Caco-2 (cell line): ENCODE measurements around the gene ARHGEF2. TPM values are rescaled to one million over a fixed set of nuclear protein-coding genes. Genes with fewer than 3 reads are reported as not detected.

Source experiments
- BruUV-seq: library from RNA; stranded (reverse); fragments of 400-500 nt; replicated peaks from 2 replicates; lab custom pipeline; 2021; lab: Mats Ljungman, UMichigan
- CTCF ChIA-PET: fragments of 300-600 bp; sonication (Branson Sonifier 250); formaldehyde crosslinking; loops from one replicate; lab custom pipeline; 2022; ENCODE audit warnings: antibody characterized with exemption; lab: Charles Lee
- POLR2A ChIA-PET: fragments of 300-600 bp; sonication (Branson Sonifier 250); formaldehyde crosslinking; loops from one replicate; lab custom pipeline; 2022; ENCODE audit warnings: antibody characterized with exemption; lab: Charles Lee
- DNase-seq, 2 experiments: peaks; one replicate each; pipeline versions ENCODE4 v3.0.0 to v3.0.0-alpha.2; 2020 to 2022
- H3K27me3 ChIP-seq: replicated peaks from 2 replicates; pipeline ENCODE4 v1.6.0; 2011; ENCODE audit warnings: low read length; ENCODE audit not compliant: control insufficient read depth, insufficient read depth
- H3K36me3 ChIP-seq: 2 replicates; pipeline ENCODE4 v1.5.1; 2011; ENCODE audit warnings: low read length; ENCODE audit not compliant: control insufficient read depth, insufficient read depth
- H3K4me1 ChIP-seq: fragments of 250-450 bp; sonication (Bioruptor Pico); 2 replicates; pipeline ENCODE4 v1.5.1; 2020; ENCODE audit warnings: mild to moderate bottlenecking
- H3K4me3 ChIP-seq: 2 replicates; pipeline ENCODE4 v1.5.1; 2011; ENCODE audit warnings: low read depth, mild to moderate bottlenecking, control low read depth, low read length
- H3K9me3 ChIP-seq: fragments of 250-450 bp; sonication (Bioruptor Pico); 2 replicates; pipeline ENCODE4 v1.5.1; 2020; ENCODE audit warnings: mild to moderate bottlenecking, moderate library complexity
- H3K27ac Mint-ChIP-seq: one replicate; pipeline ENCODE4 v1.8.0; 2022; ENCODE audit warnings: mixed read lengths; ENCODE audit not compliant: unreplicated experiment
- H3K27me3 Mint-ChIP-seq: one replicate; pipeline ENCODE4 v1.8.0; 2022; ENCODE audit warnings: mixed read lengths; ENCODE audit not compliant: insufficient read depth, unreplicated experiment
- H3K36me3 Mint-ChIP-seq: one replicate; pipeline ENCODE4 v1.8.0; 2022; ENCODE audit warnings: mild to moderate bottlenecking, mixed read lengths; ENCODE audit not compliant: insufficient read depth, unreplicated experiment
- H3K4me1 Mint-ChIP-seq: one replicate; pipeline ENCODE4 v1.8.0; 2022; ENCODE audit warnings: low read depth, mixed read lengths; ENCODE audit not compliant: unreplicated experiment
- H3K4me3 Mint-ChIP-seq: one replicate; pipeline ENCODE4 v1.8.0; 2022; ENCODE audit warnings: mild to moderate bottlenecking, moderate library complexity, mixed read lengths; ENCODE audit not compliant: unreplicated experiment
- H3K9me3 Mint-ChIP-seq: one replicate; pipeline ENCODE4 v1.8.0; 2022; ENCODE audit warnings: mixed read lengths; ENCODE audit not compliant: unreplicated experiment
- CTCF ChIP-seq, 2 experiments: fragments of 200-600 bp in 1 of 2; IDR thresholded peaks; 1 replicate in 1 of 2; 2 replicates in 1 of 2; pipeline versions ENCODE4 v1.5.1 to v1.8.0; 2011 to 2022; ENCODE audit warnings: antibody characterized with exemption in 1 of 2, control low read depth in 1 of 2, inconsistent platforms in 1 of 2, low read depth in 1 of 2, low read length in 1 of 2, mild to moderate bottlenecking in 1 of 2, moderate library complexity in 1 of 2; ENCODE audit not compliant: insufficient read depth in 1 of 2, severe bottlenecking in 1 of 2, unreplicated experiment in 1 of 2
- intact Hi-C: fragments of 100-400 bp; cut with micrococcal nuclease; formaldehyde crosslinking; loops from one replicate; pipeline ENCODE4 v1.10.0; 2022; ENCODE audit not compliant: unreplicated experiment
- total RNA-seq: library from RNA; stranded (reverse); gene quantifications from 2 replicates; pipeline ENCODE4 v1.2.3, GENCODE V29; 2022

The ARHGEF2 gene
- total RNA-seq, 1 experiment from 2014 or later = 60.3 TPM

GRCh38 chr1:156004843-156005584, 26.7 kb upstream of the ARHGEF2 start:
- CTCF ChIA-PET = no interaction called here

GRCh38 chr1:156003923-156004188, 25.5 kb upstream of the ARHGEF2 start:
- Histone ChIP-seq H3K9me3 (no peaks in the 10 kb centered on the region), H3K36me3 (no peaks in the 10 kb centered on the region), H3K4me1 (peaks cover 7% of the 10 kb centered on the region), H3K27me3 (no peaks in the 10 kb centered on the region; the same call in 1 of the 2 replicates), H3K4me3 (no peak overlapping the region)
- H3K4me3 Mint-ChIP-seq = no peak overlapping the region
- H3K9me3 Mint-ChIP-seq = no peaks in the 10 kb centered on the region
- H3K4me1 Mint-ChIP-seq = peaks cover 10% of the 10 kb centered on the region
- no peak overlapping the region for H3K27ac Mint-ChIP-seq
- peaks cover 9% of the 10 kb centered on the region for H3K36me3 Mint-ChIP-seq
- POLR2A ChIA-PET = no interaction called here
- CTCF ChIA-PET = interaction anchor here (0.6 to 1.0 kb wide), 3 partner anchors 14 to 66 kb away, joined by 3 read pairs; no protein-coding TSS in a partner anchor
- no peak for TF ChIP-seq CTCF (IDR thresholded peaks at IDR 0.05; ENCODE audit: insufficient read depth in 1 of 2, low read depth in 1 of 2, low read length in 1 of 2, severe bottlenecking in 1 of 2, unreplicated experiment in 1 of 2)
- BruUV-seq = no TSS peak
- DNase-seq = no peak
- intact Hi-C loops = no loop called here
- H3K27me3 Mint-ChIP-seq = no peaks in the 10 kb centered on the region

More at GRCh38 chr1:156004843-156005584, 26.7 kb upstream of the ARHGEF2 start:
- Histone ChIP-seq H3K9me3 (no peaks in the 10 kb centered on the region), H3K4me3 (no peak overlapping the region), H3K27me3 (no peaks in the 10 kb centered on the region; the same call in 1 of the 2 replicates), H3K4me1 (peaks cover 7% of the 10 kb centered on the region), H3K36me3 (no peaks in the 10 kb centered on the region)
- POLR2A ChIA-PET = interaction anchor here (0.5 kb wide), 1 partner anchor 269 kb away, joined by 7 read pairs; no protein-coding TSS in a partner anchor
- no peak for DNase-seq
- Mint-ChIP-seq H3K4me3 (no peak overlapping the region), H3K27ac (no peak overlapping the region), H3K4me1 (peaks cover 10% of the 10 kb centered on the region), H3K27me3 (no peaks in the 10 kb centered on the region), H3K9me3 (no peaks in the 10 kb centered on the region), H3K36me3 (peaks cover 16% of the 10 kb centered on the region)
- no TSS peak for BruUV-seq
- intact Hi-C loops = loop anchor here (5.0 kb wide), 1 partner anchor 62 kb away; no protein-coding TSS in a partner anchor
- TF ChIP-seq CTCF (IDR thresholded peaks at IDR 0.05; ENCODE audit: insufficient read depth in 1 of 2, low read depth in 1 of 2, low read length in 1 of 2, severe bottlenecking in 1 of 2, unreplicated experiment in 1 of 2) = no peak

- Histone ChIP-seq H3K9me3 (no peaks in the 10 kb centered on the region), H3K4me1 (peaks cover 7% of the 10 kb centered on the region), H3K36me3 (no peaks in the 10 kb centered on the region), H3K4me3 (no peak overlapping the region), H3K27me3 (no peaks in the 10 kb centered on the region; the same call in 1 of the 2 replicates)
- Mint-ChIP-seq H3K9me3 (no peaks in the 10 kb centered on the region), H3K27me3 (no peaks in the 10 kb centered on the region), H3K4me3 (no peak overlapping the region), H3K4me1 (peaks cover 10% of the 10 kb centered on the region), H3K36me3 (peaks cover 7% of the 10 kb centered on the region), H3K27ac (no peak overlapping the region)
- no peak for DNase-seq
- TF ChIP-seq CTCF (IDR thresholded peaks at IDR 0.05; ENCODE audit: insufficient read depth in 1 of 2, low read depth in 1 of 2, low read length in 1 of 2, severe bottlenecking in 1 of 2, unreplicated experiment in 1 of 2) = no peak
- ChIA-PET POLR2A (no interaction called here), CTCF (no interaction called here)
- BruUV-seq = no TSS peak
- intact Hi-C loops = no loop called here
Measured at GRCh38 chr1:156002188-156002911, 24.0 kb upstream of the ARHGEF2 start.
